GM18861 (cell line): ENCODE data around the gene PTGS1.
"Not testable (repeated sequence)": the region's sequence is repeated elsewhere in the genome, so short reads cannot be mapped to it uniquely, and the experiment has no call there.

Experiments used
- ATAC-seq: cut with Tn5 transposase; IDR thresholded peaks from one replicate; pipeline ENCODE4 v1.9.1; 2021; ENCODE audit not compliant: unreplicated experiment

PTGS1 gene

DNA sequence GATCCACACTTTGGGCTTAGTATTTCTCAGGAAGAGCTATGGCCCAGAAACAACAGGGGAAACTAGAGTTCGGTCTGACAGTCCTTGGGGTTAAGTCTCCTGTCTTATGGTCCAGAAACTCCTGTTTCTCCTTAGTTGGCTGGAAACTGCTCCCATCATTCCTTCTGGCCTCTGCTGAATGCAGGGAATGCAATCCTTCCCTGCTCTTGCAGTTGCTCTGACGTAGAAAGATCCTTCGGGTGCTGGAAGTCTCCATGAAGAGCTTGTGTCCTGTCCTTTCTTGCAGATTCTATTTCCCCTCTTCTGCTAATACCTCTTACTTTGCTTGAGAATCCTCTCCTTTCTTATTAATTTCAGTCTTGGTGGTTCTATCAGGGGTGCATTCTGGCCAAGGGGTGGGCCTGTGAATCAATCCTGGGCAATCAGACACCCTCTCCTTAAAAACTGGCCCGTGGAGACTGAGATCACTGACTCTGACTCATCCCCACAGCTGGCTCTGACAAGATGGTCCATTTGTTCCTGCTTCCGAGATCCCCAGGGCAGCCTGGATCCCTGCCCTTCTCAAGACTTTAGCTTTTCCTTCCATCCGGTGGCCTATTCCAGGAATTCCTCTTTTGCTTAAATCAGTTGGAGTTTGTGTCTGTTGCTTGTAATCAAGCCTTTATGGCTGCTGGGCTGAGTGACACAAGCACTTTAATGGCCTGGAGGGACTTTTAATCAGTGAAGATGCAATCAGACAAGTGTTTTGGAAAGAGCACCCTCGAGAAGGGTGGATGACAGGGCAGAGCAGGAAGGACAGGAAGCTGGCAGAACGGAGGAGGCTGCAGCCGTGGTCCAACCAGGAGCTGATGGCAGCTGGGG lies 23.7 kb downstream of the PTGS1 start:
- no peak for ATAC-seq

DNA sequence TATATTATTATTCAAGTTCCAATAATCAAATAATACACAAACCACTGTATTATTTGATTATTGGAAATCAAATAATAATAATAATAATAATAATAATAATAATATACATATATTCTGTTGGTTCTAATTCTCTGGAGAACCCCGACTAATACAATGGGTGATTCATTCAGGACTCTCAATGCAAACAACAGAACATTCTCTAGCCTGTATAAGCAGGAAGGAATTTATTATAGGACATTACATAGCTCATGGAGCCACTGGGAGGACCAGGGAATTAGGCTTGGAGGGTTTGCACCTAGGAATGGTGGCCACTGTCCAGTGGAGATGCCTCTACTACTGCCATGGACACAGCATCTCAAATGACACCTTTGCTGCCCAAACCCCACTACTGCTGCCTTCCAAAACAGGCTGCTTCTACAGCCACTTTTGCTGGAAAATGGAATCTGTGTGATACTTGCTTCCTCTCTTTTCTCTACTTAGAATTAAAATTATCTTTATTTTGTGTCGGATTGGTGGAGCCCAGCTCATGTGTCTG lies 25.9 kb downstream of the PTGS1 start:
- ATAC-seq: no peak

DNA sequence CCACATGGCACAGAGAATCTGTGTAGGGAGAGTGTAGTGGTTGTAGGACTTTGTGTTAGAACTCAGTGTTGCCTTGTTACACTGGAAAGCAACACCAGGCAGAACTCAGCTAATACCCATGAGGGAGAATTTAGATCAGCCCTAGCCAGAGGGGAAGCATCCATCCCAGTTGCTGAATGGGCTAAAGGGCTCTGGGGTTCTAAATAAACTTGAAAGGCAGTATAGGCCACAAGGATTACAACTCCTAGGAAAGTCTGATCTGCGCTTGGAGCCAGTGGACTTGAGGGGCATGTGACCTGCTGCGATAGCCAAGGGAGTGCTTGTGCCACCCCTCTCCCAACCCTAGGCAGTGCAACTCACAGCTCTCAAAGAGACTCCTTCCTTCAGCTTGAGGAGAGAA lies 26.9 kb downstream of the PTGS1 start:
- no peak for ATAC-seq

DNA sequence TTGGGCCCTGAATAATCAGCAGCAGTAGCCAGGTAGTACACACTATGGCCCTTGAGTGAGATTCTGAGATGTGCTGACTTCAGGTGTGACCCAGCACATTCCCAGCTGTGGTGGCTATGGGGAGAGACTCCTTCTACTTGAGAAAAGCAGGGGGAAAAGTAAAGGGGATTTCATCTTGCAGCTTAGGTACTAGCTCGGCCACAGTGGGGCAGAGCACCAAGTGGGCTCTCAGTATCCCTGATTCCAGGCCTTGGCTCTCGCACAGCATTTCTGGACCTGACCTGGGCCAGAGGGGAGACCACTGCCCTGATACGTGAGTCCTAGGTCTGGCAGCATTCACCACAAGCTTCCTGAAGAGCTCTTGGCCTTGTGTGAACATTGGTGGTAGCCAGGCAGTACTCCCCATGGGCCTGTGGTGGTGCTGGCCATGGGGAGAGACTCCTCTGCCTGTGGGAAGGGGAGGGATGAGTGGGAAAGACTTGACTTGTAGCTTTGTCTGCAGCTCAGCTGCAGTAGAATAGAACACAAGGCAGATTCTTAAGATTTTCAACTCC lies 27.6 kb downstream of the PTGS1 start:
- ATAC-seq: no peak

DNA sequence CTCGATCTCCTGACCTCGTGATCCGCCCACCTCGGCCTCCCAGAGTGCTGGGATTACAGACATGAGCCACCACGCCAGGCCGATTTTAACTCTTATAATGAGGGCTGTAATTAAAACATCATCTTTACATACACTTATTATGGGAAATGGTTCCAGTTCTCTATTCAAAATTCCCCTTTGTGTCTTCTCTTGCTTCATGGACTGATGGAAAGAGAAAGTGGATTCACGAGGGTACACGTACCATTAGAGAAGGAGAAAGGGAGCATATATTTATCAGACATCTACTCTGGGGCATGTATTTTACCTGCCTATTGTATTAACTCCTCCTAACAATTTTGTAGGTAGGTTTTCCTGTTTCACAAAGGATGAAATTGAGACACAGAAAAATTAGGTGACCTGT lies 31.1 kb downstream of the PTGS1 start:
- ATAC-seq: no peak

DNA sequence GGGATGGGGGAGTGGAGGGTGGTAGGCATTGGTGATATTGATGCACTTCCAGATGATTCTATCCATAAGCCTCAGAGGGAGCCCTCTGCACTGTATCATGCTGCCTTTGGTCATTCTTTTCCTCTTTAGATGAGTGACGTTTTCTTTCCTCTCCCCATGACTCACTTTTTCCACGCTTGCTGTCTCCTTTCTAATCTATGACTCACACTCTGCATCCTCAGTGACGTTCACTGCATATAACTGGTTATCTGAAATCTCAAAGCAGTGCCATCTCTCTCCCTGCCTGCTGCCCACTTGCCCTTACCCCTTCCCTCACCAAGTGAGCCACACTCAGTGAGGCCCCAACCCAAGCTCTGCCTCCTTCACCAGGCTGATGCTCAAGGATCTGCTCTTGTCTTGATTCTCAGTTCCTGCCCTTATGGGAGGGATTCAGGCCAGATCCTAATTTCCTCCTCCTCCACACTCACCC lies 31.6 kb downstream of the PTGS1 start:
- no peak for ATAC-seq

DNA sequence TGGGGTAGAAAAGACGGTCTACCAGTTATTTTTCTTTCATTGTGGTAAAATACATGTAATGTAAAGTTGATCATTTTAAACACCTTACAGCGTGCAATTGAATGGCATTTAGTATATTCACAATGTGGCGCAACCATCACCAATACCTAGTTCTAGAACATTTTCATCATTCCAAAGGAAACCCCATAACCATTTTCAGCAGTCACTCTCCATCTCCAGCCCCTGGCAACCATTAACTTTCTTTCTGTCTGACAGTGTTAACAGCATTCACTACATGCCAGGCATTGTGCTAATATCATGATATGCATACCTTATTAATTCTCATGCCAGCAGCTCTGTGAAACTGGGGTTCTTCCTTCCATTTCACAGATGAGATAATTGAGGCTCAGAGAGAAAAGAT lies 32.0 kb downstream of the PTGS1 start:
- no peak for ATAC-seq

DNA sequence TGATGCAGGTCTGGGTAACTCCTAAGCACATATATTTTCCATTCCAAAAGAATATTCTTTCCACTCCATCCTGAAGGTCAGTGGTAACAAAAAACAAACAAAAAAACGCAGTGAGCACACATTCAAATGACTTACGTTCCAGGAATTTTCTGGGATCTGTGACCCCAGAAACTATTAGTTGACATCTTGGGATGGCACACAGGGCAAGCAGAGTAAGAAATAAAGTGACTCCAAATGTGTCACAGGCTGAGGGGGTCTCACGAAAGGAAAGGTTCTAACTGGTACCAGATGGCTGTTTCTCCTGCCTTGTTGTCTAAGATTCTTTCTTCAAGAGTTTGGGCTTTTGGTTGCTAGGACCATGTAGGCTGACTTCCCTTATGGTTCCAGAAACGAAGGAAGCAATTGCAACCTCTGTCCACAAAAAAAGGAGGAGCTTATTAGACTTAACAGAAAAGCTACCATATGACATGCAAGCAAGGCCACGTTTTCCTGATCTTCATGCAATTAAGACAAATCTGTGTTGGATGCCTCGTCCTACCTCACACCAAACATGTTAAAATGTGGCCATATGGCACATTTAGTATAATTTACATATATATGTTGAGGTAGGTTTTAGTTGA lies 32.7 kb downstream of the PTGS1 start:
- no peak for ATAC-seq

DNA sequence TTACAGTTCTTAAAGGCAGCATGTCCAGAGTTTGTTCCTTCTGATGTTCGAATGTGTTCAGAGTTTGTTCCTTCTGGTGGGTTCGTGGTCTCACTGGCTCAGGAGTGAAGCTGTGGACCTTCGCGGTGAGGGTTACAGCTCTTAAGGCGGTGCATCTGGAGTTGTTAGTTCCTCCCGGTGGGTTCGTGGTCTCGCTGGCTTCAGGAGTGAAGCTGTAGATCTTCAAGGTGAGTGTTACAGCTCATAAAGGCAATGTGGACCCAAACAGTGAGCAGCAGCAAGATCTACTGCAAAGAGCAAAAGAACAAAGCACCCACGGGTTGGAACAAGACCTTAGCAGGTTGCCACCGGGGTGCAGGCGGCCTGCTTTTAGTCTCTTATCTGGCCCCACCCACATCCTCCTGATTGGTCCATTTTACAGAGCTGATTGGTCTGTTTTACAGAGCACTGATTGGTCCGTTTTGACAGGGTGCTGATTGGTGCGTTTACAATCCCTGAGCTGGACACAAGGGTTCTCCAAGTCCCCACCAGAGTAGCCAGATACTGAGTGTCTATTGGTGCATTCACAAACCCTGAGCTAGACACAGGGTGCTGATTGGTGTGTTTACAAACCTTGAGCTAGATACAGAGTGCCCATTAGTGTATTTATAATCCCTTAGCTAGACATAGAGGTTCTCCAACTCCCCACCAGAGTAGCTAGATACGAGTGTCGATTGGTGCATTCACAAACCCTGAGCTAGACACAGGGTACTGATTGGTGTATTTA lies 34.7 kb downstream of the PTGS1 start:
- not testable (repeated sequence) for ATAC-seq

DNA sequence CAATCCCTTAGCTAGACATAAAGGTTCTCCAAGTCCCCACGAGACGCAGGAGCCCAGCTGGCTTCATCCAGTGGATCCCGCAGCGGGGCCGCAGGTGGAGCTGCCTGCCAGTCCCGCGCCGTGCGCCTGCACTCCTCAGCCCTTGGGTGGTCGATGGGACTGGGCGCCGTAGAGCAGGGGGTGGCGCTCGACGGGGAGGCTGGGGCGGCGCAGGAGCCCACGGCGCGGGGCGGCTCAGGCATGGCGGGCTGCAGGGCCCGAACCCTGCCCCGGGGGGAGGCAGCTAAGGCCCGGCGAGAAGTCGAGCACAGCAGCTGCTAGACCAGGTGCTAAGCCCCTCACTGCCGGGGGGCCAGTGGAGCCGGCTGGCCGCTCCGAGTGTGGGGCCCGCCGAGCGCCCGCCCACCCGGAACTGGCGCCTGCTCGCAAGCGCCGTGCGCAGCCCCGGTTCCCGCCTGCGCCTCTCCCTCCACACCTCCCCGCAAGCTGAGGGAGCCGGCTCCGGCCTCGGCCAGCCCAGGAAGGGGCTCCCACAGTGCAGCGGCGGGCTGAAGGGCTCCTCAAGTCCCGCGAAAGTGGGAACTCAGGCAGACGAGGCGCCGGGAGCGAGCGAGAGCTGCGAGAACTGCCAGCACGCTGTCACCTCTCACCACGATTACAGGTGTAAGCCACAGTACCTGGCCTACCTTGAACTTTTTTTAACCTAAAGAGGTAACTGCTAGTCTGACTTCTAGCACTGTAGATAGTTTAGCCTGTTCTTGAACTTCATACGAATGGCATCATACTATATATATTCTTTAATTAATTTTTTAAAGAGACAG lies 35.5 kb downstream of the PTGS1 start:
- ATAC-seq: no peak

DNA sequence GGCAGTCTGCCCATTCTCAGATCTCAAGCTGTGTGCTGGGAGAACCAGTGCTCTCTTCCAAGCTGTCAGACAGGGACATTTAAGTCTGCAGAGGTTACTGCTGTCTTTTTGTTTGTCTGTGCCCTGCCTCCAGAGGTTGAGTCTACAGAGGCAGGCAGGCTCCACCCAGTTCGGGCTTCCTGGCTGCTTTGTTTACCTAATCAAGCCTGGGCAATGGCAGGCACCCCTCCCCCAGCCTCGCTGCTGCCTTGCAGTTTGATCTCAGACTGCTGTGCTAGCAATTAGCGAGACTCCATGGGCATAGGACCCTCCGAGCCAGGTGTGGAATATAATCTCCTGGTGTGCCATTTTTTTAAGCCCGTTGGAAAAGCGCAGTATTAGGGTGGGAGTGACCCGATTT lies 43.3 kb downstream of the PTGS1 start:
- not testable (repeated sequence) for ATAC-seq

DNA sequence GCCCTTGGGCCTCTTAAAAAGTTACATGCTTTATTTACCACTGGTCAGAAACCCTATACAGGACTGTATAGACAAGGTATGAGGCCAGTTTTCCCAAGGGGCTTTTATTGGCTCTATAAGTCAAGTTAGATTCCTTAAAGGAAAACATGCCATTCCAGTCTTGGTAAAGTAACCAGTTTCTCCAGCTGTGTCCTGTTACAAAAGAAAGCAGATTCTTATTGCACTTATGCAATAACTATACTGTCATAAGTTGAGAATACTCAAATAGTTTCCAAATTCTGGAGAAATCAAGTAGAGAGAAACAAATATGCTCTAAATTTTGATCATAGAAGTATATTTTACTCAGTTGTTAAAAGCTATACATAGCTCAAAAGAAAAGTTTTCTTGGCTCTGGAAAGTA lies 47.2 kb downstream of the PTGS1 start:
- no peak for ATAC-seq

DNA sequence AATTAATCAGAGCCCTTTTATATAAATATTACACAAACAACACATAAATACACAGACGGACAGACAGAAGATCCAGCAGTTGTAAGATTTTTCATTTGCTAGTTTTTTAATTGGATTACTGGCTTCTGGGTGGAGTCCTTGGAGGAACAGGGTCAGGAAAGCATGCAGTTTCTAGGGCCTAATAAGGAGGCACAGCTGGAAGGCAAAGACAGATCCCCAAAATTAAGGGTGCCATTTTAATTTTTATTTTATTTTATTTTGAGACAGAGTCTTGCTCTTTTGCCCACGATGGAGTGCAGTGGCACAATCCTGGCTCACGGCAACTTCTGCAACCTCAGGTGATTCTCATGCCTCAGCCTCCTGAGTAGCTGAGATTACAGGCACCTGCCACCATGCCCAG lies 49.5 kb downstream of the PTGS1 start:
- ATAC-seq: no peak

DNA sequence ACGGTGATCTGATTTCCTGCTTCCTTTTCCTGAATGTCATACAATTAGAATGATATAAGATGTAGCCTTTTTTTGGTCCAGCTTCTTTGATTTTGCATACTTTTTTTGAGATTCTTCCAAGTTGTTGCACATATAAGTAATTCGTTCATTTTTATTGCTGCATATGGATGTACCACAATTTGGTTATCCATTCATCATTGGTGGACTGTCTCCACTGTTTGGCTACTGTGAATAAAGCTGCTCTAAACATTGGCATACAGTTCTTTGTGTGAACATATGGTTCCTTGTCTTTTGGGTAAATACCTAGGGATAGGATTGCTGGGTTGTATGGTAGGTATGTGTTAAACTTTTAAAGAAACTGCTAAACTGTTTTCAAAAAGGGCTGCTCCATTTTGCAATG lies 54.3 kb downstream of the PTGS1 start:
- no peak for ATAC-seq

DNA sequence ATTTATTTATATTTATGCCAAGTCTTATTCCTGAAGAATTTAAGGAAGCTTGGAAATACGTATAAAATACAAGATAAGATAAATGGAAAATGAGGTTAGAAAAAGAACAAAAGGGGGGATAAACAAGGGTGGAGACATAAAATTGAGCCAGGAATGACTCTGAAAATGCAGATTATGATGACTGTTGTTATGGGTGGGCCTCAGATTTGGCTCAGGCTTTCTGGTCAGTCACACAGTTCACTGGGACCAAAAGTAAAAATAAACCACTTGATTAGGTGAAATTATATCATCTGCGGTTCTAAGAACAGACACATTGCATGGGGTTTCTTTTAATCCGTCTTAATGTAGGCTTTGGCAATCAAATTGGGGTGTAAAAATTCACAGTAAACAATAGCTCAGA lies 55.9 kb downstream of the PTGS1 start:
- ATAC-seq: no peak

DNA sequence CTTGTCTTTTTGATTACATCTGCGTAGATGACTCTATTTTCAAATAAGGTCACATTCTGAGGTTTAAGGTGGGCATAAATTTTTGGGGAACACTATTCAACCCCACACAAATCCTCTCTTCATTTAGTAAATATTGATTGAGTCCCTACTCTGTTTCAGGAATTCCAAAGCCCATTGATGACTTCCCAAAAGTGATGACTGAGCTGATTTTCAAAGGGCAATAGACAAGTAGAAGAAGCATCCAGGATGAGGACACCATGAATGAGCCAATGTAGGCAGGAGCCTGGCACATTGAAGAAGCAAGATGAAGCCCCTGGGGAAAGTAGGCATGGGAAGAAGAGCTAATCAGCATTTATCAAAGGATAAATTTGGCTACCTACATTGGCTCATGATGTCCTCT lies 71.7 kb downstream of the PTGS1 start:
- no peak for ATAC-seq

DNA sequence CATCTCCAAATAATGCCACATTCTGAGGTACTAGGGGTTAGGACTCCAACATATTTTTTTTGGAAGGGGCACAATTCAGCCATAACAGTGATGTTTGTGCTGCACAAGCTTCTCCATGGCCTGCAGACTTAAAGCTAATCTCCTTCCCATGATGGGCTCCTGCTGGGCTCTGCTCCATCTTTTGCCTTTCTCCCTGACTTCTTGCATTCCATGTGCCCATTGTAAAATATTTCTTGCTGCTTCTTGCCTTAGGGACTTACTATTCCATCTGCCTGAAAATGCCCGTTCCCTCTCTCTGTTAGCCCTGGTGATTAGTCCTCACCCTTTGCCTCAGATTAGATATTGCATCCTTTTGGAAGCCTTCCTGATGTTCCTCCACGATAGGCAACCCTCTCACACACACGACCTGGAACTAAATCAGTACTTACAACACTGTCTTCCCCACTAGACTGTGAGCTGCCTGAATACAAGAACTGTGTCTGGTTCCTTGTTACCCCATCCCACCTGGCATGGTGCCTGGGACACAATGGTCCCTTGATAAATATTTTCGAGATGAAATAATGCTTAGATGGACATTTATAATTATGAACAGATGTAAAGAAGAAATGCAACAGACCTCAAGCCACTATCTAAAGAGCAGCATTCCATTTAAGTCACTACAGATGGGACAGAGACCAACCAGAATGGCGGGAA lies 73.4 kb downstream of the PTGS1 start:
- no peak for ATAC-seq
